KBM-7 (cell line): ENCODE measurements around the gene KLHL22.

Experiments used
- DNase-seq: peaks from one replicate; pipeline ENCODE4 v3.0.0-alpha.2; 2015
- in situ Hi-C: fragments of 300-500 bp; cut with MboI; formaldehyde crosslinking; loops from 2 replicates; pipeline ENCODE4 v1.14.3; 2020; ENCODE audit warnings: low sequenced_read_pairs, low pct_unique_long_range_greater_than_20kb, mixed read lengths

Gene KLHL22

DNA sequence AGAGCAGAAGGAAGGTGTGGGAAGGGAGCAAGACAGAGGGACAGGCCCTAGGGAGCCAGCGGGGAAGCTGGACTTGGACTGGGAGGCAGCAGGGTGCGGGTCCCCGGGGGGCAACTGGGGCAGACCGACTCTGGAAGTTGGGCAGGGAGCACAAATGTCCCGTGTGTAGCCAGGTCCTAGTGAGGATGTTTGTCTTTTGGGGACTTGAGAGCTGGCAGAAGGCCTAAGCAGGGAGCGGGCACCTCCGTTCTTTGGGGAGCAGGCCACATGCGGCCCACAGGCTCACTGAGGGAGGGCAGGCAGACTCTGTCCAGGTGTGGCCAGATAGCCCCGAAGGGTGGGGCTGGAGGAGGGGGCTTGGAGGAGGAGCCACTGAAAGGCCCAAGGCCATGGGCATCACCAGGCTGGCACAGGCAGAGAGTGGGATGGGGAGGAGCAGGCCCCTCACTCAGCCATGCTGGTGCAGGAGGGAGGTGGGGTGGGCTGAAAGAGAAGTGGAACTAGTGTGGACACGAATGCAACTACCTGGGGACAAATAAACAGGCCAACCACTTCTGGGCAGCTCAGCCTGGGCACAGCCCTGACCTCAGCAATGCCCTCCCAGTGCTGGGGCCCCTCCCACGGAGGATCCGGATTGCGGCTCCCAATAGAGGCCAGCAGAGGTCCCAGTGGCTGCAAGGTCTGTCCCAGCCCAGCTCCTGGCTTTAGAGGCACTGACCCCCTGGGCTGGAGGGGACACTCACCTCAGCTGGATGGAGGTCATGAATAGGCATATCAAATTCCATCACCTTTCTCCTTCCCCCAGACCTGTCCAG is 56.7 kb downstream of the KLHL22 start:
- no peak for DNase-seq
- in situ Hi-C loops: no loop called here

GRCh38 chr22:20438427-20438677 is 57.2 kb downstream of the KLHL22 start:
- in situ Hi-C loops: no loop called here
- DNase-seq: no peak

- no peak for DNase-seq
- in situ Hi-C loops: no loop called here
Measured at GRCh38 chr22:20437613-20438426, 57.8 kb downstream of the KLHL22 start, which contains the start of gene SCARF2. Gene SCARF2, minus strand, starts transcription at chr22:20437825. Its CDS starts 71 bp downstream, at chr22:20437754.

- no peak for DNase-seq
- in situ Hi-C loops: no loop called here
Measured at GRCh38 chr22:20436768-20437612, 58.6 kb downstream of the KLHL22 start.

DNA sequence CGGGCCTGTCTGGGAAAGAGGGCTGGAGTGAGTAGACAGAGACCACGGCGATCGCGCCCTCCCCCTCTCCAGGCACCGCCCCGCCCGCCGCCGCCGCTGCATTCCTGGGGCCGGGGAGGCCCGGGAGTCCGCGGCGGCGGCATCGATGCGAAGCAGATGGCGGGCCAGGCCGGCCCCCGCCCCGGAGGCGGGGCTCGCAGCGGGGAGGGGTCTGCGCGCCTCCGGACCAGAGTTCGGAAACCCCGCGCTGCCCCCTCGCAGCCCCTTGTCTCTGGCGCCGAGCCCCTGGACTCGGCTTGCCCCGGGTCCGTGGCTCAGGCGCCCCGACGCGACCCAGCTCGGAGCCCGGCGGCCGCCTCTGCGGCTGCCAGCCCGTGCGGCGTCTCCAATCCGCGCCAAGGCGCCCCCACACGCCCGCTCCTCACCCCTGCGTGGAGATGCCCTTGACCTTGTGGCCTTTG is 59.3 kb downstream of the KLHL22 start:
- no peak for DNase-seq
- in situ Hi-C loops: no loop called here

DNA sequence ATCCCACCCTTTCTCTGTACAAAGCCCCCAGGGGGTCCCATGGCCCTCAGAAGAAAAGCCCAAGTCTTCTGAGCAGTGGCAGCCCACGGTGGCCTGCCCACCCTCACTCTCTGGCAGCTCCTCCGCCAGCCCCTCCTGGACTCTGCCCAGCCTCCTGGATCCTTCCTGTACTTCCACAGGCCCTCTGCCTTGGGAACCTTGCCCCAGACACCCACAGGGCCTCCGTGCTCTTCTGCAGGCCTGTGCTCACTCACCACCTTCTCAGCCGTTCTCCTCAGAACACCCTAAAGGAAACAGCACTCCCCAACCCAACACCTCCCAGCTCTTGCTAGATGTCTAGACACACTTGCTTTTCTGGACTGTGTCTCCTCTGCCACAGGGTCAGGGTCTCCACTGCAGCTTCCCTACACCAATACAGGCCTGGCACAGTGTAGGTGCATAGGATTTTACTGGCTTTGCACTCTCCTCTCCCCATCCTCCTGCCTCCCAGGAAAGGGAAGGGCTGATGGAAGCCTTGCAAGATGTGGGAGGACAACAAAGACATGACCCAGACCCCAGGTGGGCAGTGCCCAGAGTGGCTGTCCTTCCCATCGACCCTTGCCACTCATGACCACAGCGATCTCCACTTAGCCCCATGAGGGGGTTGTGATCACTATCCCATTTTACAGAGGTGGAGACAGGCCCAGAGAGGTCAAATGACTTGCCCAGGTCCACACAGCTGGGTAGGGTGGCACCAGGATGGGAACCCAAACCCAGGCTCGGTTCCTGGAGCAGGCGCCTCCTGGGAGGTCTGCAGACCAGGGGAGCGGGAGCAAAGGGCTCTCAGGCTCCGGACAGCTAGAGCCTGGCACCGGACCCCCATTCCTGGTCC is 59.9 kb downstream of the KLHL22 start:
- no peak for DNase-seq
- in situ Hi-C loops: no loop called here

DNA sequence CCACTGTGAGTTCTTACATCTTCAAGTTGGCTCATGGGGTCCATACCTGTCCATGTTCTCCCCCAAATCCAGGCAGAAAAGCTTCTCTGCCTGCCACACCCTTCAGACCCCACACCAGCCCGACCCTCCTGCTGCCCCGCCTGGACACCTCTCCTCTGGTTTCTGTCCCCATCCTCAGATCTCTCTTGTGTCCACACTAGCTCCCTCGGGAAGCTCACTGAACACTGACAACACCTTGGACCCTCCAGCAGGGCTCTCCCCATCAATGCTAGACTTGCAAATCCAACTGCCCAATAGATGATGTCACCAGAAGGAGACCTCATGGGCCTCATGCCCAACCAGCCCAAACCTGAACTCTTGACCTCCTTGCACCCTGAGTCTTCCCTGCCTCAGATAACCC is 60.8 kb downstream of the KLHL22 start:
- in situ Hi-C loops: no loop called here
- DNase-seq: no peak

GRCh38 chr22:20434264-20434751 is 61.3 kb downstream of the KLHL22 start:
- in situ Hi-C loops: no loop called here
- no peak for DNase-seq

- no peak for DNase-seq
- in situ Hi-C loops: no loop called here
Measured at GRCh38 chr22:20433686-20434241, 61.8 kb downstream of the KLHL22 start.

DNA sequence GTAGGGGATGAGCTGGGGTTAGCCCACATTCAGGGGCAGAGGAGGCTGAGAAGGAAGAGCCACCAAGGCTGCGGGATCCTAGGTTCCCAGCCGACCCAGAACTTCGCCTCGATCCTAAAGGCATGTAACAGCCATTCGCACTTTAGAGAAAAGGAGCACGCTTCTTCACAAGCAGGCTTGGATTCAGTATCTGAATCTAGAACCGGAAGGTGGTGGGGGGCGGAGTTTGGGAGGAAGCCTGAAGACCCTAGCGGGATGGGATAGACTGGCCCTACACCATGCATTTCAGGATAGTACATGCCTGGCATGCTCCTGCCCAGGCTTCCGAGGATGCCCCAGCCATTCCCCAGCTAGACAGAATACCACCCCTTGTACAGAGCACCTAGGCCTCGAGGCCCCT is 62.4 kb downstream of the KLHL22 start:
- in situ Hi-C loops: no loop called here
- DNase-seq: no peak

DNA sequence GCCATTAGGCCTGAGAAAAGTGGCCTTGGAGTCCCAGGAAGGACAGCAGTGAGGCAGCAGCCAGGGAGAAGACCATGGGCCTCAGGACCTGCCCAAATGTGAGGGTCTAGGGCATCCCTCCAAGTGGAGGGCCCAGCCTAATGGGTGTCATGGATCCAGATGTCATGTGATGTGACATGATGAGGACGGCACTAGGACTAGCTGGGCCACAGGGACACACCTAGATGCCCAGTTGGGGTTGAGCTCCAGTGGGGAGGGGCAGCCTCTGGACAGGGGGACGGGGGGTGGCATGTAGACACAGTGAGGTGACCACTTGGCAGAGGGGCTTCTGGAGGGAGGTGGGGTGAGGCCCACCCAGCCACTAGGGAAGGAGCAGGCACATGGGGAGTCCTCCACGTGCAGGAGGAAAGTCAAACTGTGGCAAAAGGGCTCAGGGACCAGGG is 63.3 kb downstream of the KLHL22 start:
- in situ Hi-C loops: no loop called here
- DNase-seq: no peak

GRCh38 chr22:20431511-20432192 is 63.9 kb downstream of the KLHL22 start:
- in situ Hi-C loops: no loop called here
- no peak for DNase-seq

DNA sequence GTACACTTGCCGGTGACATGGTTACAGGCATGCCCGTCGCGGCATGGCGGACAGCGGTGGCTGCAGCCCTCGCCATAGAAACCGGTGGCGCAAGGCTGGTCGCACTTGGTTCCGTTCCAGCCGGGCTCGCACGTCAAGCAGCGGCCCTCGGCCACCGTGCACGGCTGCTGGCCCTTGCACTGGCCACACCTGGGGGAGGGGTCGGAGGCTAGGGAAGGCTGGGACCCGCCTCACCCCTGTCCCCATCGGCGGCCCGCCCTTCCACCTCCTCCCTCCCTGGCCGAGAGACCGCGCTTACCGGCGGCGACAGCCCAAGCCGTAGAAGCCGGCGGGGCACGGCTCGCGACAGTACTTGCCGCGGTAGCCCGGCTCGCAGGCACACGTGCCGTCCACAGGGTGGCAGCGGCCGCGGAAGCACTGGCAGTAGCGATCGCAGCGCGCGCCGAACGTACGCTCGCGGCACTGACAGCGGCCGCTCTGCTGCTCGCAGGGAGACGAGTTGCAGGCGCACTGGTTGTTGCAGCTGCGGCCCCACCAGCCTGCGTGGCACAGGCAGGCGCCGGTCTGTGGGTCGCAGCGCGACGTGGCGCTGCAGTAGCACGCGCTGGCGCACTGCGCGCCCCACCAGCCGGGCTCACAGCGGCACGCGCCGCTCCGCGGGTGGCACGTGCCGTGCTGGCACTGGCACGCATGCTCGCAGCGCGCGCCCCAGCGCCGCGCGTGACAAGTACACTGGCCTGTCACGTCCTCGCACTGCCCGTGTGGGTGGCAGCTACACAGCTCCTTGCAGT is 64.7 kb downstream of the KLHL22 start:
- DNase-seq: peak; percentile 26

GRCh38 chr22:20430101-20430719 is 65.4 kb downstream of the KLHL22 start:
- in situ Hi-C loops: no loop called here
- no peak for DNase-seq

More for the DNA sequence above, 64.7 kb downstream of the KLHL22 start:
- in situ Hi-C loops: no loop called here

- in situ Hi-C loops: no loop called here
- DNase-seq: peak; percentile 53
Measured at GRCh38 chr22:20429254-20430100, 66.1 kb downstream of the KLHL22 start.
